Skeletal muscle cell (primary cell): ENCODE results near the gene EIF4G1.
"Not testable (repeated sequence)": the region's sequence is repeated elsewhere in the genome, so short reads cannot be mapped to it uniquely, and the experiment has no call there.

Experiments
- DNase-seq: peaks from one replicate; pipeline ENCODE4 v3.0.0-alpha.2; 2010; ENCODE audit warnings: low read depth
- H3K4me3 ChIP-seq: 2 replicates; pipeline ENCODE4 v1.5.1; 2011; ENCODE audit warnings: low read depth, mild to moderate bottlenecking, control low read depth, low read length, moderate library complexity

Gene EIF4G1

GRCh38 chr3:184314363-184314699, at the start of gene EIF4G1:
EIF4G1 (plus strand) TSS chr3:184314606; CDS start chr3:184315797, 1,191 bp downstream.
- peak; percentile 84 for DNase-seq
- peak within 1 kb of the TSS; percentile 80 for H3K4me3 ChIP-seq

GRCh38 chr3:184267249-184267648, 47.2 kb upstream of the EIF4G1 start:
- H3K4me3 ChIP-seq, DNase-seq: not testable (repeated sequence)

- H3K4me3 ChIP-seq: no peak overlapping the region
- DNase-seq: no peak
Measured at GRCh38 chr3:184272269-184272668, 42.1 kb upstream of the EIF4G1 start.

GRCh38 chr3:184275381-184275701, 39.1 kb upstream of the EIF4G1 start:
- no peak for DNase-seq
- H3K4me3 ChIP-seq: no peak overlapping the region

- H3K4me3 ChIP-seq: no peak within 1 kb of the TSS
- DNase-seq: no peak
Measured at GRCh38 chr3:184275961-184276910, 38.2 kb upstream of the EIF4G1 start, which contains the start of gene ECE2. ECE2 (plus strand) TSS chr3:184276022; CDS start chr3:184276154, 132 bp downstream.

- DNase-seq: no peak
- no peak overlapping the region for H3K4me3 ChIP-seq
Measured at GRCh38 chr3:184277366-184277765, 37.0 kb upstream of the EIF4G1 start.

- DNase-seq: no peak
- H3K4me3 ChIP-seq: no peak overlapping the region
Measured at GRCh38 chr3:184282941-184283340, 31.5 kb upstream of the EIF4G1 start.

- H3K4me3 ChIP-seq: no peak overlapping the region
Measured at GRCh38 chr3:184283681-184284080, 30.7 kb upstream of the EIF4G1 start.

GRCh38 chr3:184284696-184285095, 29.7 kb upstream of the EIF4G1 start:
- H3K4me3 ChIP-seq: no peak overlapping the region
- peak; percentile 42 for DNase-seq

More at GRCh38 chr3:184283681-184284080, 30.7 kb upstream of the EIF4G1 start:
- DNase-seq: no peak

- H3K4me3 ChIP-seq: no peak overlapping the region
- DNase-seq: peak; percentile 8
Measured at GRCh38 chr3:184289426-184289938, 24.9 kb upstream of the EIF4G1 start.

GRCh38 chr3:184290331-184290730, 24.1 kb upstream of the EIF4G1 start:
- DNase-seq: no peak

GRCh38 chr3:184291044-184291737, 23.2 kb upstream of the EIF4G1 start:
- no peak overlapping the region for H3K4me3 ChIP-seq
- no peak for DNase-seq

More at GRCh38 chr3:184290331-184290730, 24.1 kb upstream of the EIF4G1 start:
- H3K4me3 ChIP-seq: no peak overlapping the region

- H3K4me3 ChIP-seq: no peak overlapping the region
- no peak for DNase-seq
Measured at GRCh38 chr3:184291738-184292445, 22.5 kb upstream of the EIF4G1 start.

- DNase-seq: no peak
- H3K4me3 ChIP-seq: no peak overlapping the region
Measured at GRCh38 chr3:184295771-184296170, 18.6 kb upstream of the EIF4G1 start.

GRCh38 chr3:184296616-184297015, 17.8 kb upstream of the EIF4G1 start:
- no peak for DNase-seq
- H3K4me3 ChIP-seq: no peak overlapping the region

- DNase-seq: peak; percentile 84
- peak within 1 kb of the TSS; percentile 96 for H3K4me3 ChIP-seq
Measured at GRCh38 chr3:184298759-184299487, 15.5 kb upstream of the EIF4G1 start, which contains the start of gene PSMD2. PSMD2 (plus strand) TSS chr3:184299241; CDS start chr3:184299267, 26 bp downstream.

GRCh38 chr3:184299488-184300377, 14.7 kb upstream of the EIF4G1 start:
- no peak for DNase-seq
- H3K4me3 ChIP-seq: peak overlapping the region; percentile 96

- peak overlapping the region; percentile 96 for H3K4me3 ChIP-seq
- no peak for DNase-seq
Measured at GRCh38 chr3:184300378-184300720, 14.1 kb upstream of the EIF4G1 start.
